NCI-H345 treated with DMSO at 0.1 percent for 48 hours (cell line): ENCODE measurements around the gene MSH6.

Experiments used
- DNase-seq: peaks from one replicate; lab custom pipeline; 2025; ENCODE audit not compliant: unreplicated experiment; lab: John Stamatoyannopoulos, UW

The MSH6 gene

DNA sequence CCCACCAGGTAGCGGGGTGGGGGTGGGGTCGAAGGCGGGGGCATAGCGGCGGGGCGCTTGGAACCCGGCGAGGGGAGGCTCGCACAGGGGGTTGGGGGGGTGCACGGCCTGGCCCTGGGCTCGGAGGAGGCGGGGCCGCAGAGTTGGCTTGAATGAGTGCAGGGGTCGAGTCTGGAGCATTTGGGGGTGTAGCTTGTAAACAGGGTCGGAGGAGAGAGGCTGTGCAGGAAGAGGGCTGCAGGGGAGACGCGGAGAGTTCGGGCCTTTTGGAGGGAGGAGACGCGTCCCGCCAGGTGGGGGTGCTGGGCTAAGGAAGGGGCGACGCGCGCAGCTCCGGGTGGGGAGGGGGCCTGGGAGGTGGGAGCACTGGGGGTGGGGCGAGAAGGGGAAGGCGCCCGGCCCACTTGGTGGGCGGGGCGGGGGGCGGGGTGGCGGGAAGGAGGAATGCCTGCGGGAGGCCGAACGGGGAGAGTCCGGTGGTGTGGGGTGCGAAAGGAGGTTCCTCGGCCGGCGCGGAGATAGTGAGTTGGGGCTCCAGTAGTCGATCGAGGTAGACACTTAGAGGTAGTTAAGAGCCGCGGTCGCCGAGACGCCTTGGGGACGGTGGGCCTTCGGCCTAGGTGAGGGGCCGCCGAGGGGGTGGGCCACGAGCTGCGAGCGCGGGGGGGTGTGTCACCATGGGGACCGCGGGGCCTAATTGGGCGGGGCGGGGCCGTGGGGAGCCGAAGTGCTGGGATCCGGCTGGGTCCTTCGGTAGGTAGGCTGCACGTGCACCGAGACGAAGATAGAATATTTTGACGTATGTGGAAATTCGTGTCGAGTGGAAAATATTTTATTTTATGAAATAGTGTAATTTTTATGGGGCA, 774 bp downstream of the MSH6 start:
- peak; percentile 57 for DNase-seq

DNA sequence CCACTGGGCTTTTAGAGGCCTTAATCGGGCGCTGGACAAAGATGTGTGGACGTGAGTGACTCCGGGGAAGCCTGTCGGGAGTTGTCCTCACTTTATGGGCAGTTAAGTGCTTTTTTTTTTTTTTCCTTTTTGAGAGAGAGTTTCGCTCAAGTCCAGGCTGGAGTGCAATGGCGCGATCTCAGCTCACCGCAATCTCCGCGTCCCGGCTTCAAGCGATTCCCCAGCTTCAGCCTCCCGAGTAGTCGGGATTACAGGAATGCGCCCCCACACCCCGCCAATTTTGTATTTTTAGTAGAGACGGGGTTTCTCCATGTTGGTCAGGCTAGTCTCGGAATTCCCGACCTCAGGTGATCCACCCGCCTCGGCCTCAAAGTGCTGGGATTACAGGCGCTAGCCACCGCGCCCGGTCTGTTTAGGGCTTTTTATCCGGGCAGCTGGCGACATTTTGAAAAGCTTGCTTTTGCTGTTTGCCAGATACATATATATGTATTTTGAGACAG, 1.5 kb downstream of the MSH6 start:
- no peak for DNase-seq

DNA sequence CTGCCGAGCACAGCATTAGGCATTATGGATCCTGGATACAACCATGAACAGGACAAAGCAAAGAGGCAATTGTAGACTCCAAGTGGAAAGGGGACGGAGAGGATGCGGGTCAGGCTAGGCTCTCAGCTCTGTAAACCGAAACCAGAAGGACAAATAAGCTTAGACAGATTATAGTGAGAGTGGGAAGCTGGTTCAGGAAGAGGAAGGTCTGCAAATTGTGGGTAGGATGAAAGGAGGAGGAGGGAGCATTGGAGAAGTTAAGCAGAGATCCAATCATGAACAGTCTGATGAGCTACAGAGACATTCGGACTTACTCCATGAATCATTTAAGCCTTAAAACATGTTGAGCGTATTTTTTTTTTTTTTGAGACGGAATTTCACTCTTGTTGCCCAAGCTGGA, 3.0 kb downstream of the MSH6 start:
- no peak for DNase-seq

DNA sequence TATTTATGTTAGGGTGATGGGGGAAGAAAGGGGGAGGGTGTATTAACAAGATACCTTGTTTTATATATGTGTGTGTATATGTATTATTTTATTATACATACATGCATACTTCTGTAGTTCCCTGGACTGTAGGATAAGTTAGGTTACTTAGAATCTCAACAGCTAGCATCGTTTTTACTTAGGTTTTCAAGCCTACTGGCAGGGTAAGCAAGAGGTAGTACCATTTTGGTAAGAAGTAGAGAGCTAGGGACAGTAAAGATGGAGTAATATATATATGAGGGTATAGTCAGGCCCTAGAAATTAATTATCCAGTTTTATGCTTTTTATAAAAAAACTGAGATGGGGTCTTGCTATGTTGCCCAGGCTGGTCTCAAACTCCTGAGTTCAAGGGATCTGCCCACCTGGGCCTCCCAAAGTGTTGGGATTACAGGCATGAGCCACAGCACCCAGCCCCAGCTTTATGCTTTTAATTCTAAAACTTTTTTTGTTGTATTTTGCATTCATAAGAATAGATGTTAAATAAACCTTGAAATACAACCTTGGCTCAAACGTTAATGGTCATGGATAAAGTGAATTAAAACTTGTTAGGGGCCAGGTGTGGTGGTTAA, 13.2 kb downstream of the MSH6 start:
- no peak for DNase-seq

DNA sequence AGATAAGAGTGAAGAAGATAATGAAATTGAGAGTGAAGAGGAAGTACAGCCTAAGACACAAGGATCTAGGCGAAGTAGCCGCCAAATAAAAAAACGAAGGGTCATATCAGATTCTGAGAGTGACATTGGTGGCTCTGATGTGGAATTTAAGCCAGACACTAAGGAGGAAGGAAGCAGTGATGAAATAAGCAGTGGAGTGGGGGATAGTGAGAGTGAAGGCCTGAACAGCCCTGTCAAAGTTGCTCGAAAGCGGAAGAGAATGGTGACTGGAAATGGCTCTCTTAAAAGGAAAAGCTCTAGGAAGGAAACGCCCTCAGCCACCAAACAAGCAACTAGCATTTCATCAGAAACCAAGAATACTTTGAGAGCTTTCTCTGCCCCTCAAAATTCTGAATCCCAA, 15.7 kb downstream of the MSH6 start:
- DNase-seq = no peak

DNA sequence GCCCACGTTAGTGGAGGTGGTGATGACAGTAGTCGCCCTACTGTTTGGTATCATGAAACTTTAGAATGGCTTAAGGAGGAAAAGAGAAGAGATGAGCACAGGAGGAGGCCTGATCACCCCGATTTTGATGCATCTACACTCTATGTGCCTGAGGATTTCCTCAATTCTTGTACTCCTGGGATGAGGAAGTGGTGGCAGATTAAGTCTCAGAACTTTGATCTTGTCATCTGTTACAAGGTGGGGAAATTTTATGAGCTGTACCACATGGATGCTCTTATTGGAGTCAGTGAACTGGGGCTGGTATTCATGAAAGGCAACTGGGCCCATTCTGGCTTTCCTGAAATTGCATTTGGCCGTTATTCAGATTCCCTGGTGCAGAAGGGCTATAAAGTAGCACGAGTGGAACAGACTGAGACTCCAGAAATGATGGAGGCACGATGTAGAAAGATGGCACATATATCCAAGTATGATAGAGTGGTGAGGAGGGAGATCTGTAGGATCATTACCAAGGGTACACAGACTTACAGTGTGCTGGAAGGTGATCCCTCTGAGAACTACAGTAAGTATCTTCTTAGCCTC, 16.2 kb downstream of the MSH6 start:
- DNase-seq = no peak

DNA sequence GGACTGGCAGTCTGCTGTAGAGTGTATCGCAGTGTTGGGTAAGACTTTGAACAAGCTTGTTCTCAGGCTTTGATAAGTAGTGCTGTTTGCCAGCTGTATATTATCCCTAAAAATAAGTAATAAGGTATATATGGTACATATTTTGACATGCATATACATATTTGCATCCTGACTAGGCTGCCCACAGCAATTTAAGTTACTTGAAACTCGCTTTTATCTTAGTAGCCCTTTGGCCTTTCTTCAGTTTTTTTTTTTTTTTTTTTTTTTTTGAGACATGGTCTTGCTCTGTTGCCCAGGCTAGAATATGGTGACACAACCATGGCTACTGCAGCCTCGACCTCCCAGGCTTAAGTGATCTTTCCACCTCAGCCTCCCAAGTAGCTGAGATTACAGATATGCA, 18.2 kb downstream of the MSH6 start:
- no peak for DNase-seq

DNA sequence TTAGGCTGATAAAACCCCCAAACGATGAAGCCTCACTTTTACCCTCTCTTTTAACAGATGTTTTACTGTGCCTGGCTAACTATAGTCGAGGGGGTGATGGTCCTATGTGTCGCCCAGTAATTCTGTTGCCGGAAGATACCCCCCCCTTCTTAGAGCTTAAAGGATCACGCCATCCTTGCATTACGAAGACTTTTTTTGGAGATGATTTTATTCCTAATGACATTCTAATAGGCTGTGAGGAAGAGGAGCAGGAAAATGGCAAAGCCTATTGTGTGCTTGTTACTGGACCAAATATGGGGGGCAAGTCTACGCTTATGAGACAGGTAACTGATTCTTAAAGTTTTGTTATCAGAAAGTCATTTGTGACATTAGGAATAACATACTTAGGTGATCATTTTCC, 20.4 kb downstream of the MSH6 start:
- no peak for DNase-seq

DNA sequence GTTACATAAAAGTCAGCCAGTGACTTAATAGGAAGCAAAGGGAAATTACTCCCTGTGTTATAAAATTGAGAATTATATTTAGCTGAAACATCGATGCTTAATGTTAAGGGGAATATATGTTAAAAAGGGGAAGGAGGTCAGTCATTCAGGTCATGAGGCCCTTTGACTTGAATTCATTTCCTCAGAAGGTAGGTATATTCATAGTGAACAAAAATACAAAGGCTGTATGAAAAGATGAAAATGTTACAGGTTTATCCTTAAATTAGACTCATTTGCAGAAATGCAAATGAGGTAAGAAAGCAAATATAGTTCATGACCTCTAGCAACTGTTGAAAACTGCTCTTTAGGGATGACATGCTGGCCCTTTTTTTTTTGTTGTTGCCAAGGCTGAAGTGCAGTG, 20.8 kb downstream of the MSH6 start:
- DNase-seq = no peak

DNA sequence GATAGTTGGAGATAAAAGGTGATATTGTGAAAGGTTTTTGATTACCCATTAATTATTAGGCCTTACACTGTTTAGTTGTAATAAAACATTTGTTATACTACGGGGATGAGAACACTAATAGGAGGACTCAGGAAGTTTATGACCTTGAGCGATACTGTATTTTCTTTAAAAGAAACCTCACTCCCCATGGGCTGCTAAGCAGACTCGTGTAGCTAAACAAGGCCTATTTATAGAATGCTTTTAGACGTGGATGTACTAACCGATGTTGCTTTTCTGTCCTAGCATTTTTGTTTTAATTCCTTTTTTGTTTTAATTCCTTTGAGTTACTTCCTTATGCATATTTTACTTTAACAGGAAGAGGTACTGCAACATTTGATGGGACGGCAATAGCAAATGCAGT, 22.9 kb downstream of the MSH6 start:
- DNase-seq = no peak

DNA sequence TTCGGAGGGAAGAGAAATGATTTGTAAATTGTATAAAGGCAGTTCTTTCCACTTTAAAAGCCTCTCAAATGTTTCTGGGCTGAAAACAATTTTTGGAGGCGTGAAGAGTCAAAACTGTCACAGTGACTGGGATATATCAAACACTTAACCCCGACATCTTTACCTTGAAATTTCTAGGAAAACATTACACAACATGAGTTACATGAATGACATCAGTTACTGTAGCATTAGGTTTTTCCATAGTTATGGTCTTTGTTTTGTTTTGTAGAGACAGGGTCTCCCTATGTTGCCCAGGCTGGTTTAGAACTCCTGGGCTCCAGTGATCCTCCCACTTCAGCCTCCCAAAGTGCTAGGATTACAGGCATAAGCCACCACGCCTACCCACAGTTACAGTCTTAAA, 25.7 kb downstream of the MSH6 start:
- DNase-seq = no peak

DNA sequence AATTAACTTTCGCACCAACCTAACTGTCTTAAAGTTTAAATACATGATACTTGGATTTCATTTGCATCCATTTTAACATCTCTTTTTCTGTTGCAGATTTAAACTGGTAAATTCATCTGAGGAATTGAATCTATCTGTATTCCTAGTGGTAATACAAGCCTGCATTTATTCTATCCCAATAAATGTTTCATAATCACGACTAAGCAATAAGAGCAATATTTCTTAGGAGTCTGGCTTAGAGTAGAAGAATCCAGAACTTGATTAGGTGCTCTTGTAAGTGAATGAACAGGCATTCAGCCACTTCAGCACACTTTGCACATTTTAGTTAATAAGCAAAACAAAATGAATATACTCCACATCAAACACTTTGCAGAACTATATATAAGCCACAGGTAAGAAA, 27.0 kb downstream of the MSH6 start:
- DNase-seq = no peak

DNA sequence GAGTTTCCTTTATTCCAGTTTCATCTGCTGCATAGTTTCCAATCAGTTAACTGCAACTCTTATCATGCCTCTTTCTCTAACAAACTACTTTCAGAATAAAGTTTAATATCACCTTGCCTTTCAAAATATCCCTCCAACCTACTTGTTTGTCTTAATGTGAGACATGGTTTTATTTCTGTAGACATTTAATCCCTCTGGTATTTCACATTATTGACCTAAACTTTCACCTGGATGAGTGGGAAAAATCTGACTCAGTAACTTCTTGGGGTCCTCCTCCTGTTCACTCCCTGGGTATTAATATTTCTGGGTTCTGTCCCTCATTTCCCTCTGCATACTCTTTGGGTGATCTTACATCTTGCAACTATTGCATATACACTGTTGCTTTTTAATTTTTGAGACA, 27.9 kb downstream of the MSH6 start:
- no peak for DNase-seq

DNA sequence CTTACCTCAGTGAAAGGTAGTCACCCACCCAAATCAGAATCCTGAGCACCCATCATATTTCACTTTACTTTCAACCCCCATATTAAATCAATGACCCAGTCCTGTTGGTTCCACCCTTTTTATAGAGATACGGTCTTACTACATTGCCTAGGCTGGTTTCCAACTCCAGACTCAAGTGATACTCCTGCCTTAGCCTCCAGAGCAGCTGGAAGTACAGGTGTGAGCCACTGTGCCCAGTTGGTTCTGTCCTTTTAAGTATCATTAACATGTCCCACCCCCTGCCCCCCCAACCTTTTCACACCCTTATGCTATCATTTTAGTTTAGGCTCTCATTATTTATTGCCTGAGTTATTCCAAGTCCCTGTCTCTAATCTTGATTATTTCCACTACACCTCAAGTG, 28.7 kb downstream of the MSH6 start:
- DNase-seq = no peak

DNA sequence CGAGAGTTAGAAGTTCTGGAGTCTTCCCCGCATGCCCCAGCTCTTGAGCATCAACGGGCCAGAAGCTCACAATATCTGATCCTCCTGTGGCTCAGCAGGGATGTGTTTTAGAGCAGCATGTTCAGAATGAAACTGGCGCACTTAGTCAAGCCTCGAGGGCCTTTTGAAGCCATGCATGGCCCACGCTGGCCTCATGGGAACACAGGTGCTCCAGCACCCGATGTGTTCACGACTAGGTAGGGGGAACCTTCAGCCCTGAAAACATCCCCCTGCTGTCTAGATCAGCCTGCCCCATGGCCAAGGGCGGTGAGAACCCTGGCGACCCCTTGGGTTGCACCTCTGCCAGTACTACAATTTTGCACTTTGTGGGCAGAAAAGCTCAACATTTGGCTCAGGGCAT, 32.8 kb downstream of the MSH6 start:
- DNase-seq = no peak

DNA sequence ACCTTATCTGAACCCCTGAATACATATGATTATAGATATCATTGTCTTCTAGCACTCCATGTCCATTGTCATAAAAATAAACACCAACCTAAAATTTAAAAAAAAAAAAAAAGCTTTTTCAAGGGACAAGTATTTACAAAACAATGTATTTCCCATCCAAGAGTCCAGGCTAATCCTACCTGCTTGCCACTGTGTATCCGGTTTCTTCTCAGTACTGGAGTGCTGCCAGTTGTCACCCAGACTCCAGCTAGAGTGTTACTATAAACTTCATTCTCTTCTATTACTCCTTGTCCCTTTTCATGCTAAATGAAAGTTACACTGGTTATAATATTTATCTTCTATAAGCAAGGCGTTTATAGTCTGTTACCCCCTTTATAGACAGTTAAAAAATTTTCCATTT, 35.8 kb downstream of the MSH6 start:
- DNase-seq = no peak

DNA sequence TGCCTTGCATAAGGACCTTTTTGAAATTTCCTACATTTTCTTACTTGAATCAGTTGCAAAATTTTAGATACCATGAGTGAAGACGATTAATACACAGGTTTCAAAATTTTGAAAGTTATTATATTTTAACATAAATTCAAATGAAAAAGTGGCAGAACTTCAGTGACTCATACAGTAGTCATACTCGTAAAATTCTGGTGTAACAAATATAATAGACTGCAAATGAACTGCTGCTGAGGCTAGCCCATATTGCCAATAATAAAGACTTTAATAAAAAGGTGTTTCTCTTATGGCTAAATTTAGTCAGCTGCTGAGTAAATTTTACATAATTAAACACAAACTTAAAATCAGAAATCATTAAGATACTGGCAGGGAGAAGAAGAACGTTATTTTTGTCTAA, 36.9 kb downstream of the MSH6 start:
- DNase-seq = no peak

DNA sequence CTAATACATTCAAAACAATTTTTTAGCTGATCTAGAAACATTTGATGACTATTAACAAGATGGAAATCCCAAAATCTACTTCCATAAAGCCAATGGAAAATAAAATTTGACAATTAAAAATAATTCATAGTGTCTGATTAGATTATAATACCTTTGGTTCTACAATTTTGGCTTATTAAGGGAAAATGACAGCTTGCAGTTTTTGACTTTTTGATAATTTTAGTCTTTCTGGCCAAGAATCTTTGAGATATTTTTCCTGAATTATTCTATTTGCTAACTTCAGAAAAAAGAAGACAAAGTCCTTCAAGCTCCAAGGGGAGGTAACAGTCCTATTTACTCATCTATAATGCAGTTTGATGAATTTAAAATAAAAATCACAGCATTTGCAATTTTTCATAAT, 39.6 kb downstream of the MSH6 start:
- DNase-seq = no peak

DNA sequence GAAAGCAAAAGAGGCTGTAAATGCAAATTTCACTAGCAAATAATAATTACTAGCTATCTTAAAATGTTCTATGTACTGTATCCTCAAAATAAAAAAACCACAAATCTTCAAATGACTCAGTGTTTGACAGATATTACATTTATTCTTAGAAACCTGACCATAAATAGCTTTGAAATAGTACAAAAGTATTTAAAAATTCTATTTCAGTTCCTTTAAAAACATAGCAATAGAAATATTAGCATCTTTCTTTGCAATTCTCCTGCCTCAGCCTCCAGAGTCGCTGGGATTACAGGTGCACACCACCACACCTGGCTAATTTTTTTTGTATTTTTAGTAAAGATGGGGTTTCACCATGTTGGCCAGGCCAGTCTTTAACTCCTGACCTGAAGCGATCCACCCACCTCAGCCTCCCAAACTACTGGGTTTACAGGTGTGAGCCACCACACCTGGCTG, 50.6 kb downstream of the MSH6 start:
- DNase-seq = no peak

DNA sequence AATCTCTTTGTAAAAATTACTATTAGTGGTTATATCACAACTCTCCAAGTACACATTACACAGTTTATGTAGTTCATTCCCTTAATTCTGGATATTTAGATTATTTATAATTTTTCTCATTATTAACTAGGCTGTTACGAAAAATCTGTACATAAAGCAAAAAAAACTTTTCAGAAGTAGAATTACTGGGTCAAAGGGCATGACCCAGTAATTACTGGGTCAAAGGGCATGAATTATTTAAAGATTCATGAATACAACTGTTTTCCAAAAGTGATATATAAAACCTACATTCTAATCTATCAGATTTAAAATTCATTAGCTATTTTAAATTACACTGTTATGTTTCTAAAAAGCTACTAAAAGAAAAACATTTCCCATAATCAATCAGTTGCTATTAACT, 55.3 kb downstream of the MSH6 start:
- DNase-seq = no peak

DNA sequence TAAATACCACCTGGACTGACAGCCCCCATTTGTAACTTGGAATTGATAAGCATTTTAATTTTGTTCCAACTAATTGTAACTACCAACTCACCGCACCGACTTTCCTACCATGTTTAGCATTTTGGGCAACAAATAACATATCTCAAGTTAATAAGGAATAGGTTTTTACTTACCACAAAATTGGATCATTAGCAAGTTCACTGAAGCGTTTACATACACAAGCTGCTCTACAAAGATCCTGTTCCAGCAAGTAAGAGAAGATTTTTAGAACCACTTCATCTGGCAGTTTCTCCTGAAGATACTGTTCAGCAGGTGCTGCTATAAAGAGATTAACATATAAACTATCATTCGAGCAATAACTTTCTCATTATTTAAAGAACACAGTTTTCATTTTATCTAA, 55.7 kb downstream of the MSH6 start:
- no peak for DNase-seq

DNA sequence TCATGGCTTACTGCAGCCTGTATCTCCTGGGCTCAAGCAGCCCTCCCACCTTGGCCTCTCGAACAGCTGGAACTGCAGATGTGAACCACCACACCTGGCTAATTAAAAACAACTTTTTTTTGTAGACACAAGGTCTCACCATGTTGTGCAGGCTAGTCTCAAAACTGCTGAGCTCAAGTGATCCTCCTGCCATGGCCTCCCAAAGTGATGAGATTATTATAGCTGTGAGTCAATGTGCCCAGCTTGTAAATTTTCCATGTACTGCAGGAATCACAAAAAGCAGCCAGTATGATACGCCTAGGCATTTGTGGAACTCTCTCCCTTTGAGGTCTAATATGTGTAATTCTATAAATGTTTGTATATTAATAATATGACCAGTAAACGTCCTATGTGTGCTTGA, 59.9 kb downstream of the MSH6 start:
- no peak for DNase-seq
